ENCODE results near the gene DDX6.
"Not testable (repeated sequence)": the region's sequence is repeated elsewhere in the genome, so short reads cannot be mapped to it uniquely, and the experiment has no call there.

The DDX6 gene

GRCh38 chr11:118790357-118791110, 430 bp downstream of the DDX6 start:
- DNase-seq, result peak; percentile 19 to 37

- peak; percentile 38 to 42 for DNase-seq
These were observed 1.2 kb downstream of the DDX6 start for GRCh38 chr11:118789501-118790356.

- no peak for DNase-seq
These were observed 4.3 kb downstream of the DDX6 start for GRCh38 chr11:118786657-118787056.

- DNase-seq, result no peak
These were observed 5.6 kb downstream of the DDX6 start for GRCh38 chr11:118785362-118785761.

GRCh38 chr11:118783724-118784495, 7.1 kb downstream of the DDX6 start:
- no peak for DNase-seq

- DNase-seq, result not testable (repeated sequence)
These were observed 7.6 kb downstream of the DDX6 start for GRCh38 chr11:118783324-118783723.

- DNase-seq, result no peak
These were observed 12.1 kb downstream of the DDX6 start for GRCh38 chr11:118778898-118779297.

GRCh38 chr11:118774032-118774431, 16.9 kb downstream of the DDX6 start:
- DNase-seq, result no peak

GRCh38 chr11:118771547-118772288, 19.2 kb downstream of the DDX6 start:
- DNase-seq, result peak; percentile 46 to 56

GRCh38 chr11:118768690-118769089, 22.3 kb downstream of the DDX6 start:
- peak; percentile 47 to 80 for DNase-seq

GRCh38 chr11:118766035-118766434, 24.9 kb downstream of the DDX6 start:
- DNase-seq, result no peak

- not testable (repeated sequence) for DNase-seq
These were observed 25.8 kb downstream of the DDX6 start for GRCh38 chr11:118765095-118765691.

- DNase-seq, result peak in 1 of 2 donors; percentile 23
These were observed 27.9 kb downstream of the DDX6 start for GRCh38 chr11:118763041-118763440.

GRCh38 chr11:118761981-118762380, 29.0 kb downstream of the DDX6 start:
- DNase-seq, result not testable (repeated sequence)

GRCh38 chr11:118757876-118758399, 33.0 kb downstream of the DDX6 start:
- no peak for DNase-seq

GRCh38 chr11:118752654-118753053, 38.3 kb downstream of the DDX6 start:
- DNase-seq, result no peak

- no peak for DNase-seq
These were observed 41.5 kb downstream of the DDX6 start for GRCh38 chr11:118749429-118749828.

- DNase-seq, result no peak
These were observed 42.9 kb downstream of the DDX6 start for GRCh38 chr11:118748056-118748455.

GRCh38 chr11:118746988-118747585, 43.9 kb downstream of the DDX6 start:
- DNase-seq, result no peak

- DNase-seq, result no peak
These were observed 46.9 kb downstream of the DDX6 start for GRCh38 chr11:118744046-118744445.

GRCh38 chr11:118742304-118742703, 48.7 kb downstream of the DDX6 start:
- no peak for DNase-seq
